Measurements from ENCODE around the gene TEAD1. TPM values are rescaled to one million over a fixed set of nuclear protein-coding genes. Genes with fewer than 3 reads are reported as not detected.

Gene TEAD1
- total and polyA plus RNA-seq, 7 donors: 3.2 to 200 (median 155) TPM

- DNase-seq: no peak
- peak overlapping the region in 2 of 4 donors; percentile 49 to 59 for H3K27ac ChIP-seq
- no peaks in the 10 kb centered on the region for H3K9me3 ChIP-seq
- no peak for TF ChIP-seq EP300 (IDR thresholded peaks at IDR 0.05)
- TF ChIP-seq POLR2AphosphoS5 (IDR thresholded peaks at IDR 0.05): no peak
- TF ChIP-seq POLR2A (IDR thresholded peaks at IDR 0.05): no peak
- no peak for TF ChIP-seq CTCF (IDR thresholded peaks at IDR 0.05)
- H3K4me3 ChIP-seq: no peak overlapping the region
- H3K4me1 ChIP-seq: peaks cover 5 to 71% (median 64%) of the 10 kb centered on the region in 4 donors
- intact Hi-C loops (cut with DNase I): no loop called here
- no peaks in the 10 kb centered on the region for H3K27me3 ChIP-seq
- no peaks in the 10 kb centered on the region for H3K36me3 ChIP-seq
- 62 to 67% methylated on average over 3 of the region's 3 CpGs for WGBS, 2 donors
Observed at GRCh38 chr11:12705874-12706273, 31.7 kb downstream of the TEAD1 start.

DNA sequence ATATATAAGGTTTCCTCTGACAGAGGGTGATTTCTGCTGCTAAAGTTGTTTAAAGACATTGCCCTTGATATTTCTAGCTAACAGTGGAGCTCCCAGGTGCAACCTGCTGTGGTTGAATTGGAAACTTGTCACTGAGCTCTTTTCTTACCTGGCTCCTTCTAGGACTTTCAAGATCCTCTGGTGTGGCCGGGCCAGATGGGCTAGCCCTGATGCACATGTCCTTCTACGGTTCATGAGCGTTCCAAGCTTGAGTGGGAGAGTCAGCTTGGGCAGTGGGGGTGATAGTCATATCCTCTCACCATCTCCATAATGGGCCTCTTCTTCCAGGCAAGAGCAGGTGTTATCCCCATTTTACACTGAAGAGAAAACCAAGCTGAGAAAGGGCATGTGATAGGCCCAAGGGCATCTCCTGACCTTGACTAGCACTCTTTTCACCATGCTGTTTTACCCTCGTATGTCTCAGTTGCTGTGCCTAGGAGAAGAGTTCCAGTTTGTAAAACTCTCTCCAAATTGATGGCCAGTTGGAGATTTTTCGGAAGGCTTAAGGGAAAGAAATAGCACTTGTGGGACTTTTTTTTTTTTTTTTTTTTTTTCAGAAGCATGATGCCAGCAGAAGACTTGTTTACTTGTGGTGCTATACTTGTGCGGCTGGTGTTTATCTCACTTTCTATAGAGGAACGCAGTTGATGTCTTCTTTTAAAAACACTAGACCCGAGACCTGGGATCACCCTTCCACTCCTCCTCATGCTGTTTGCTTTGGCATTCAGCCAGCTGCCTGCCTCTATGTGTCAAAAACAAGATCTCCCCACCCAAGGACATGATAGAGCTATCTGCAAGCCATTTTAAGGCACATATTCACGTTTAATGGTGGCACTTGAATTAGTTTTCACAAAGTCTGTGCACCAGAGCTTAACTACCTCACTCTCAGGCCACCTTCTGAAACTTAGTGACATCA lies 32.6 kb downstream of the TEAD1 start:
- Histone ChIP-seq H3K4me3 (no peak overlapping the region), H3K27me3 (no peaks in the 10 kb centered on the region), H3K36me3 (no peaks in the 10 kb centered on the region), H3K4me1 (peaks cover 5 to 62% (median 55%) of the 10 kb centered on the region in 4 donors), H3K27ac (peak overlapping the region in 2 of 4 donors; percentile 49 to 59), H3K9me3 (no peaks in the 10 kb centered on the region)
- WGBS, 2 donors: 55 to 67% methylated on average over 9 of the region's 9 CpGs
- no peak for TF ChIP-seq CTCF (IDR thresholded peaks at IDR 0.05)
- no peak for TF ChIP-seq POLR2AphosphoS5 (IDR thresholded peaks at IDR 0.05)
- no peak for TF ChIP-seq POLR2A (IDR thresholded peaks at IDR 0.05)
- no peak for TF ChIP-seq EP300 (IDR thresholded peaks at IDR 0.05)
- no peak for DNase-seq
- intact Hi-C loops (cut with DNase I): no loop called here

DNA sequence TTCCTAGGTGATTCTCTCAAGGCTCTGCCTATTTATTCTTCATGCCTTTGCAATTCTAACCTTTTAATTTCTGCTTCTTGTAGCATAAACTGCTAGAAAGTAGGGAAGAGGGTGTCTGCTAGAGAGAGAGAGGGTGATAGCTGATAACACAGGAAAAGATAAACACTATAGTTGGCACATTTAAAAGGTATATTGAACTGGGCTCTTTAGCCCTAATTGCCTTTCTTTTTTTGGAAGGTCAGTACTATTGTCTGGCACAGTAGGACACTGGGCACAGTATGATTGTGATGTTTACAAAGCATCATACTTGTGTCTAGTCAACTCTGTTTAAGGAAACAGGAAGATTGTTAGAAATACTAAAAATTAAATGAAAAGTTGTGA lies 33.3 kb downstream of the TEAD1 start:
- DNase-seq: no peak
- peak overlapping the region in 2 of 4 donors; percentile 49 to 59 for H3K27ac ChIP-seq
- H3K9me3 ChIP-seq: no peaks in the 10 kb centered on the region
- H3K4me1 ChIP-seq: peaks cover 5 to 55% (median 48%) of the 10 kb centered on the region in 4 donors
- H3K27me3 ChIP-seq: no peaks in the 10 kb centered on the region
- H3K36me3 ChIP-seq: no peaks in the 10 kb centered on the region
- no peak overlapping the region for H3K4me3 ChIP-seq
- TF ChIP-seq CTCF (IDR thresholded peaks at IDR 0.05): no peak
- intact Hi-C loops (cut with DNase I): no loop called here

GRCh38 chr11:12711496-12711895 lies 37.3 kb downstream of the TEAD1 start:
- no peaks in the 10 kb centered on the region for H3K36me3 ChIP-seq
- peaks cover 5 to 34% (median 33%) of the 10 kb centered on the region in 4 donors for H3K4me1 ChIP-seq
- TF ChIP-seq POLR2AphosphoS5 (IDR thresholded peaks at IDR 0.05) (no peak), EP300 (IDR thresholded peaks at IDR 0.05) (no peak), POLR2A (IDR thresholded peaks at IDR 0.05) (no peak), CTCF (IDR thresholded peaks at IDR 0.05) (no peak)
- no peak for DNase-seq
- H3K27ac ChIP-seq: no peak overlapping the region
- intact Hi-C loops (cut with DNase I): no loop called here
- H3K27me3 ChIP-seq: no peaks in the 10 kb centered on the region
- H3K9me3 ChIP-seq: no peaks in the 10 kb centered on the region
- WGBS, 2 donors: 72 to 85% methylated on average over 1 of the region's 1 CpG
- H3K4me3 ChIP-seq: no peak overlapping the region
